DOHH2 (cell line): Measurements from ENCODE around the gene ZNF581.

ENCODE experiments used
- H3F3A ChIP-seq: fragments of 200-600 bp; sonication (generic), shearing (Covaris generic); 2 replicates; pipeline ENCODE4 v1.6.0; 2016; ENCODE audit warnings: antibody characterized with exemption, mild to moderate bottlenecking; ENCODE audit not compliant: control insufficient read depth, insufficient read depth
- H3K27ac ChIP-seq: fragments of 200-600 bp; sonication (generic); 2 replicates; pipeline ENCODE4 v1.5.1; 2014; ENCODE audit warnings: low read depth, mild to moderate bottlenecking, low read length, moderate library complexity
- H3K27me3 ChIP-seq: fragments of 200-600 bp; sonication (generic); 2 replicates; pipeline ENCODE4 v1.6.1; 2014; ENCODE audit warnings: mild to moderate bottlenecking, low read length, mixed read lengths; ENCODE audit not compliant: control insufficient read depth
- H3K36me3 ChIP-seq: fragments of 200-600 bp; sonication (generic); 2 replicates; pipeline ENCODE4 v1.6.1; 2014; ENCODE audit warnings: mild to moderate bottlenecking, low read length, moderate library complexity, mixed read lengths; ENCODE audit not compliant: control insufficient read depth
- H3K4me1 ChIP-seq: fragments of 200-600 bp; sonication (generic); 2 replicates; pipeline ENCODE4 v1.6.1; 2014; ENCODE audit warnings: mild to moderate bottlenecking, low read length, mixed read lengths; ENCODE audit not compliant: control insufficient read depth
- H3K4me2 ChIP-seq: fragments of 200-600 bp; sonication (generic); 2 replicates; pipeline ENCODE4 v1.6.0; 2014; ENCODE audit warnings: mild to moderate bottlenecking, low read length, moderate library complexity
- H3K4me3 ChIP-seq: fragments of 200-600 bp; sonication (generic); 2 replicates; pipeline ENCODE4 v1.5.1; 2014; ENCODE audit warnings: mild to moderate bottlenecking, low read length, mixed read lengths
- H3K79me2 ChIP-seq: fragments of 200-600 bp; sonication (generic); 2 replicates; pipeline ENCODE4 v1.6.1; 2014; ENCODE audit warnings: mild to moderate bottlenecking, low read length, mixed read lengths; ENCODE audit not compliant: control insufficient read depth
- H3K9me2 ChIP-seq: fragments of 200-600 bp; sonication (generic); replicated peaks from 2 replicates; pipeline ENCODE4 v1.6.1; 2014; ENCODE audit warnings: mild to moderate bottlenecking, low read length, mixed read lengths; ENCODE audit not compliant: control insufficient read depth
- H3K9me3 ChIP-seq: fragments of 200-600 bp; sonication (generic); 2 replicates; pipeline ENCODE4 v1.6.1; 2014; ENCODE audit warnings: antibody characterized with exemption, low read length, mixed read lengths; ENCODE audit not compliant: control insufficient read depth, insufficient read depth
- H4K20me1 ChIP-seq: fragments of 200-600 bp; sonication (generic); 2 replicates; pipeline ENCODE4 v1.6.0; 2014; ENCODE audit warnings: low read depth, mild to moderate bottlenecking, antibody characterized with exemption, low read length, moderate library complexity; ENCODE audit not compliant: control insufficient read depth, insufficient read depth
- CTCF ChIP-seq: fragments of 200-600 bp; sonication (generic); IDR thresholded peaks from one replicate; pipeline ENCODE4 v1.5.1; 2014; ENCODE audit warnings: antibody characterized with exemption, mild to moderate bottlenecking, low read depth, low read length; ENCODE audit not compliant: poor library complexity, severe bottlenecking
- EZH2phosphoT487 ChIP-seq: fragments of 200-600 bp; sonication (generic); IDR thresholded peaks from 2 replicates; pipeline ENCODE4 v1.6.1; 2017; ENCODE audit warnings: borderline replicate concordance, mild to moderate bottlenecking, antibody characterized with exemption, low read length, moderate library complexity, mixed read lengths

The ZNF581 gene

GRCh38 chr19:55692681-55693081 lies 49.2 kb downstream of the ZNF581 start:
- H3K4me2 ChIP-seq, result no peak overlapping the region
- H3K4me1 ChIP-seq, result no peaks in the 10 kb centered on the region
- H3K9me2 ChIP-seq, result no peaks in the 10 kb centered on the region
- H3F3A ChIP-seq, result no peaks in the 10 kb centered on the region
- H3K79me2 ChIP-seq, result peaks cover 7% of the 10 kb centered on the region
- H3K4me3 ChIP-seq, result no peak overlapping the region
- peaks cover 99% of the 10 kb centered on the region for H3K36me3 ChIP-seq
- no peak overlapping the region for H3K27ac ChIP-seq
- no peak for TF ChIP-seq CTCF
- TF ChIP-seq EZH2phosphoT487, result no peak
- no peaks in the 10 kb centered on the region for H3K9me3 ChIP-seq
- 0 out of 2 replicates have a peak, but pooled peaks cover 5% of the 10 kb centered on the region for H4K20me1 ChIP-seq
- H3K27me3 ChIP-seq, result no peaks in the 10 kb centered on the region

GRCh38 chr19:55693336-55693974 lies 50.0 kb downstream of the ZNF581 start:
- H3K9me3 ChIP-seq, result no peaks in the 10 kb centered on the region
- H3K36me3 ChIP-seq, result peaks cover 96% of the 10 kb centered on the region
- no peaks in the 10 kb centered on the region for H3K79me2 ChIP-seq
- H3K4me2 ChIP-seq, result no peak overlapping the region
- H3K9me2 ChIP-seq, result no peaks in the 10 kb centered on the region
- no peak overlapping the region for H3K4me3 ChIP-seq
- H3K4me1 ChIP-seq, result no peaks in the 10 kb centered on the region
- TF ChIP-seq EZH2phosphoT487, result no peak
- no peak for TF ChIP-seq CTCF
- H4K20me1 ChIP-seq, result no peaks in the 10 kb centered on the region
- H3F3A ChIP-seq, result no peaks in the 10 kb centered on the region
- H3K27me3 ChIP-seq, result no peaks in the 10 kb centered on the region
- no peak overlapping the region for H3K27ac ChIP-seq

GRCh38 chr19:55694241-55694655 lies 50.8 kb downstream of the ZNF581 start:
- no peaks in the 10 kb centered on the region for H3K9me3 ChIP-seq
- H4K20me1 ChIP-seq, result no peaks in the 10 kb centered on the region
- H3K79me2 ChIP-seq, result no peaks in the 10 kb centered on the region
- peaks cover 92% of the 10 kb centered on the region for H3K36me3 ChIP-seq
- no peaks in the 10 kb centered on the region for H3F3A ChIP-seq
- H3K27ac ChIP-seq, result no peak overlapping the region
- no peaks in the 10 kb centered on the region for H3K27me3 ChIP-seq
- H3K4me3 ChIP-seq, result no peak overlapping the region
- TF ChIP-seq EZH2phosphoT487 (no peak), CTCF (no peak)
- no peak overlapping the region for H3K4me2 ChIP-seq
- no peaks in the 10 kb centered on the region for H3K9me2 ChIP-seq
- no peaks in the 10 kb centered on the region for H3K4me1 ChIP-seq
